GM04504 (cell line): Measurements from ENCODE around the gene ADAMTSL1.

Experiments used
- DNase-seq: peaks from one replicate; pipeline ENCODE4 v3.0.0-alpha.2; 2012; ENCODE audit warnings: low read depth

Gene ADAMTSL1

DNA sequence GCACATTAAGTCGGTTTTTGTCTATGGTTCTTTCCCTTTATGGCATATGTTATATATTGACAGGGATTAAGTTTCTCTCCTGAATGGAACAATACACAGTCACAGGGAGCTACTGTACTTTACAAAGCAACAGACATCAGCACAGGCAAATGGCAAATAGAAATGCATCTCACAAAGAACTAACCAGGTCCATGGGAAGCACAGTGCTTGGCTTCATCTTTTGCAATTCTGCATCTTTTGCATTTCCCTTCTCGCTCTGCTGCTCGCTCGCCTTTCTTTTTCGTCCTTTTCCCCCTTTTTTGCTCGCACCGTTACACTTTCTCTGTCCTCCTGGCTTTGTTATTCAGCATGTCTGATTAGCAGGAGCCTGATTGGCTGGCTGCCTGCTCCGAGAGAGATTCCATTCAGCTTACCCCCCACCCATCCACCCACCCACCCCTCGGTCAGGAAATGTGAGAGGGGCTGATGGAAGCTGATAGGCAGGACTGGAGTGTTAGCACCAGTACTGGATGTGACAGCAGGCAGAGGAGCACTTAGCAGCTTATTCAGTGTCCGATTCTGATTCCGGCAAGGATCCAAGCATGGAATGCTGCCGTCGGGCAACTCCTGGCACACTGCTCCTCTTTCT lies at the start of gene ADAMTSL1:
TSS of gene ADAMTSL1 (plus strand) at position 502 of the 628 bp plus-strand sequence. CDS start at position 582, 80 bp downstream.
- DNase-seq, result no peak

DNA sequence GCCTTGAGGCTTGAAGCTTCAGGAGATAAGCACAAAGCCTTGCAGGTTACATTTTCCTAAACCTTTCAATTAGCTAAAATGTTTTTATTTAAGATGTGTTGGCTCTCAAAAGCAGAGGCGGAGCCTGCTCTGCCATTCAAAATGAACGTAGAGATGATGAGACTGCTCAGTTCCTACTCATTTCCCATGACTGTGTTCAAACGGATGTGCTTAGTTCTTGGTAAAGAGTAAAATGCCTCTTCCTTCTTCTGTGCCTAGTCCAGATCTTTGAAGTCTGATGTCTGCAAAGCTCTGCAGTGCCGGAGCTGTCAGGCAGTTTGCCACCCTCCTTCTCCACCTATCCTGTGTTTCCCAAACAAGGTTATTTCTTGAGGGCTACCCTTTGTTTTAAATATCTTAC lies 46.3 kb upstream of the ADAMTSL1 start:
- DNase-seq, result no peak

GRCh38 chr9:18428661-18429060 lies 45.3 kb upstream of the ADAMTSL1 start:
- no peak for DNase-seq

DNA sequence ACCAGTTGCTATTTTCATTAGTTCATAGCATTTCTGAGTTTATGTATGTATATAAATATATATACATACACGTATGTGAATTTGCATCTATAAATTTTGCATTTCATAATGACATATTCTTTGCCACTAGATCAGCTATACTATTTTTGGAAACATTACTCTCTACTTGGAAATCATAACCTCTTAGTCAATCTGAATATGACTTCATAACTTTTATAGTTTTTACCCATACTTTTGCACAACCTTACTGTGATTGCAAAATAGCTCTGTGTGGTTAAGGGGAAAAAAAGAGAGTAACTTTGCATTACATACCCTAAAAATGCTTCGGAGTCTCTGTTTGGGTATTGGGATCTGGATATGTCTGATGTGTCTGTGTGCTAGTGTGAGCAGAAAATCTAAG lies 44.9 kb upstream of the ADAMTSL1 start:
- no peak for DNase-seq

DNA sequence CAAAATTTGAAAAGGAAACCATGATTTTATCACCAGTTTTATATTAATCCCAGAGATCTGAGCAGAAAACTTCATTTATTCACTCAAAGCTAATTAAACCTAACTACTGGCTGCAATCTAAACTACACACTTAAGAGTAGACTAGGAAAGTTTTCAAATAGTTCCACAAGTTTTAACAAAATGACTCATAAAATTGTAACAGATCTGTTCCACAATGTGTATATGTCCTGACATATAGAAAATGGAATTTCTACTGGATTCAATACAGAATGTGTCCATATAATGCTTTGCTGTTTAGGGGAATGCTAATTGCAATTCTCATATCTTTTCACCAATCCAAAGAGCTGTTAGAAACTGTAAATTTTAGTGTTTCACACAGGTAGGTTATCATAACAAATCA lies 40.3 kb upstream of the ADAMTSL1 start:
- no peak for DNase-seq

DNA sequence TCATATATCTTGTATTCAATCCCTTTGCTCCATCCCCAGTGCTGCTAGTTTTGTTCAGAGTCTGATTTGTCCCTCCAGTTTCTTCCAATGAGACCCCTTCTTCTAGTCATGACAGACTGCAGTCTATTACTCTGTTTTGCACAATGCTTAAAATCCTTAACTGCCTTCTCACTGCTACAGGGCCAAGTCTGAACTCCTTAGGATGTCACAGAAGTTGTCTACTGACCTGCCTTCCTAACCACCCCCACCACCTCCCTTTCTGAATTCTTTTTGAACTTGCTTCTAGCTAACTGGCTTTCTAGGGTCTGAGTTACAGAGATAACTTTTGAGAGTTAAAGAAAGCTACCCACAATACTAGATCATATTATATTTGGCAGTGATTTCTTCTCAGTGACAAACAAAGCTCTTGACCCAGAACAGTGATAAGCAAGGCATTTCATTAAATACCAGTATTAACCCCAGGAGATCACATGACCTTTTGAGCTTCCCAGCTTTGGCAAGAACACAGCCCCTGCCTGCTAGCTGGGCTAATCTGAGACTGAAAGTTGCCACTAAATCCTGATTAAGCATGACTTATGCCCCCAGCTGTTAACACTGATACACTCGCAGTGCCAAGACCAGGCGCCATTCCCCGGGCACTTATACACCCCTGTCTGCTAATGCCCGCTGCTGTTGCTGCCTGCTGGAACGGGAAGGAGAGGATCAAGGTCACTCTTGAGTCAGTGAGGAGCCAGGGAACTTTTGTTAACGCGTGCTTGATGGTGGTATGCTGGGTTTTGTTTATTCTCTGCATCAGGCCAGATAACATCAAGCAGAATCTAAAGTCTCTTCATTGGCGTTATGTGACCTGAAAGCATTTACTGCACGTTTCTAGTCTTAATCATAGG lies 36.4 kb upstream of the ADAMTSL1 start:
- DNase-seq, result no peak

DNA sequence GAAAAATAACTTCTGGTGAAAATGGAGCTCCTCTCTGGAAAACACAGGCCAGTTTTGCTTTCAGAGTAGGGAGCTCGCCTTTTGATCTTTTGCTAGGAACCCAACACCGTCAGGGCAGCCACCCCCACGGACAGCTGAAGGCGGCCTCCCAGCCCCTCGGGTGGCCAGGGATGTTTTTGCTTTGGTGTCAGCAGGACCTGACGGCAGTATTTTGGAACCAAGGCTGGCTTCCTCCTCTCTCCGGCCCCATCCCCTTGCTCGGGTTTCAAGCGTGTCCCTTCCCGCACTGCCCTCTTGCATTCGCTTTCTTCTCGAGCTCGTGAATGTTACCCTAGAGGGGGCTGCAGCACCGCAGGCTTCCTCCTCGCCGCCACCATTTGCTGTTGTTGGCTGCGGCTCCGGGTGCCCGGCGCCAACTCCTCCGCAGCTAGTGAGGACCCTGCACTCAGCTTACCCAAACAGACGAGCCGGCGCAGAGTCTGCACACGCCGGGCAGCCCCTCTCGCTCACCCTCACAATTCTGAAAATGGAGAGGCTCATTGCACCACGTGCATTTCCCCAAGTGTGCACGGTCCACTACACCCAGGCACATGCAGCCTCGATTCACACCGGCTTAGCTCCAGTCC lies 35.5 kb upstream of the ADAMTSL1 start:
- no peak for DNase-seq

DNA sequence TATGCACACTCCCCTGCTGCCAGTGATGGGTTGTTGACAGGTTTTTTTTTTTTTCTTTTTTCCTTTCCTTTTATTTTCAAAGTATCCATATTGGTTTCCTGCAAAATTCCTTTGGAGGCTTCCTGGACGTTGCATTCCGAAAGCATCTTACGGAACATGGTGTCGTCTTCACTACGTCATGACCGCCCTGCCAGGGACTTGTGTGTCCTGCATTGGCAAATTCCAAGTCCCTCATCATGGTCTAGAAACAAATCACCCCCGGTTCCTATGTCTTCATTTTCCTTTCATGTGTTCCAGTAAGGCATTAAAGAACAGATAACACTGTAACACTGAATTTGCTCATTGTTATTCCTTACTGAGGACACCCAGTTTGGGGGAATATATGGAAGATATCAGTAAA lies 35.0 kb upstream of the ADAMTSL1 start:
- DNase-seq, result no peak

GRCh38 chr9:18441261-18441660 lies 32.7 kb upstream of the ADAMTSL1 start:
- DNase-seq, result no peak

GRCh38 chr9:18442629-18443491 lies 31.1 kb upstream of the ADAMTSL1 start:
- peak; percentile 58 for DNase-seq

GRCh38 chr9:18447131-18447530 lies 26.8 kb upstream of the ADAMTSL1 start:
- peak; percentile 38 for DNase-seq

GRCh38 chr9:18447541-18447940 lies 26.4 kb upstream of the ADAMTSL1 start:
- DNase-seq, result no peak

GRCh38 chr9:18448101-18448500 lies 25.9 kb upstream of the ADAMTSL1 start:
- DNase-seq, result no peak

DNA sequence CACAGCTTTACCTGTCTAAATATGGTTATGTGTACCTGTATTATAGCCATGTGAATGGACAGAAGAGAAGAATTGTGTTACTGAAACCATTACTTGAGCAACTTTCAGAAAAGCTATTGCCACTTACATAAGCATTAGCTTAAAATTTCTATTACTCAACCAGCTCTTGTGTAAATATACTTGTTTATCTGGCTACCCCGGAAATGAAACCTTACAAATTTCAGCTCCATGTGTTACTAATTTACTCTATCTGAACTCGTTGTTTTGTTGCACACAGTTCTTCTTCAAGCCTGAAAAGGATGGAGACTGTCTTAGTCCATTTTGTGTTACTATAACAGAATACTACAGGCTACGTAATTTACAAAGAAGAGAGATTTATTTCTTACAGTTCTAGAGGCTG lies 22.5 kb upstream of the ADAMTSL1 start:
- no peak for DNase-seq

DNA sequence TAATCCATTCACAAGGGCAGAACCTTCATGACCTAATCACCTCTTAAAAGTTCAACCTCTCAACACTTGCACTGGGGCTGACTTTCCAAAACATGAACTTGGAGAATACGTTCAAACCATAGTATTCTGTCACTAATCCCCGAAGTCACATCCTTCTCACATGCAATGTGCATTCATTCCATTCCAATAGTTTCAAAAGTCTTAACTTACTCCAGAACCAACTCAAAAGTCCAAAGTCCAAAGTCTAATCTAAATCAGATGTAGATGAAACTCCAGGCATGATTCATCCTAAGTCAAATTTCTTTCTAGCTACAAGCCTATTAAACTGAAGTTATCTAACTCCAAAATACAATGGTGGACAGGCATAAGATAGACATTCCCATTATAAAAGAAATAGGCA lies 21.7 kb upstream of the ADAMTSL1 start:
- no peak for DNase-seq

DNA sequence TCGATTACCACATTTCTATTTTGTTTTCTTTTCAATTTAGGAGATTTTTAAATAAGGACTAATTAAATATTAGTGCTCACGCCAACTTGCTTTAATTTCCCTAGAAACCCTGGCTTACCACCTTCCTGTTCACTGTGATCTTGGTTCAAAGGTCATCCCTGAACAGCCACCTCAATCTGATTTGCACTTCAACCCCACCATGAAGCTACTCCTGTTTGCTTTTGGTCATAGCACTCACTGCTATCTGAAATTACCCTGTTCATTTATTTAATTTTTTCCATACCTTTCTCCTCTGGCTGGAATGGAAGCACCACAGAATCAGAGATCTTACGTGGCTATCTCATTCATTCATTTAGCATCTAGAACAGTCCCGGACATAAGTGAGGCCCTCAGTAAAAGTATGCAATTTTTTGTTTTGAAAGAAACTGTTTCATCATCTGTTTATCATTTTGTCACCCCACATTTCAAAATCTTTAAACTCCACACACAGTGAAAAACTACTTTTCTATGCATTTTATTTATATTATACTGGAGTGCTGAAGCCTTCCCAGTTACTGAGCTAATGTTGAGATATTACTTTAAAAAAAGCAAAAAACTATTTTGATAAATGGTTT lies 17.2 kb upstream of the ADAMTSL1 start:
- no peak for DNase-seq

- no peak for DNase-seq
Measured at GRCh38 chr9:18457510-18457909, 16.4 kb upstream of the ADAMTSL1 start.

- DNase-seq, result peak; percentile 77
Measured at GRCh38 chr9:18459962-18460584, 13.9 kb upstream of the ADAMTSL1 start.

- DNase-seq, result no peak
Measured at GRCh38 chr9:18461496-18461895, 12.5 kb upstream of the ADAMTSL1 start.

DNA sequence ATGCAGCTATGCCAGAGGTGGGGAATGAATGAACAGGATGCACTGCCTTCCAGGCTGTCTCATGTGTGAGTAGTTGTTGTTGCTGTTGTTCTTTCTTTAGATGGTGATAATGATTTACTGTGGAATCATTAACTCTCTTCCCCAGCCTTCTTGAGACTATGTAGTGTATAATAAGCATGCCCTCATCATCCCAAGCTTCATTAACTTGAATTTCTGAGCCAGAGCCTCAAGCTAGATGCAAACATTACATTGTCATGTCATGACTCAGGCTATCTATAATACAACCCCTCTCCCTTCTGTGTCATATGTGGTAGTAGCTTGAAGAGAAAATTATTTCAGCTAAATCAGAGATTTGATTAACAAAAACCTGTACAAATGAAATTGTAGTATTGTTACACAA lies 10.0 kb upstream of the ADAMTSL1 start:
- no peak for DNase-seq

DNA sequence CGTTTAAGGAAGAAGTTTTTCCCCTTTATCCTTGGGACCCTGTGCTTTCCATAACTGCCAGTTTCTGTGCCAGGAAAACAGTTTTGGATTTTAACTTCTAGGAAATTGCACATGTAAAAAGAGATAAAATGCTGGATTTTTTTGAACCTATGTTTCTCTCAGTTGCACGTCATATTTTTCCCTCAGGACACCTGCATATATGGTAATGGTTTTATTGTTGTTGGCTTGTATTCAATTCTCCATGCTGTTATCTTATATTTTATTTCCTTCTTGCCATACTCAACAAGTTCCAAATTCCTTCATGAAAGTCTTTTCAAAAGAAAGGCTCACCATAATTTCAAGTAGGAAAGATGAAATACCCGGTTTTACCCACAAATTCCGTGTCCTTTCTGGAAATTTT lies 7.9 kb upstream of the ADAMTSL1 start:
- DNase-seq, result no peak
